Measurements from ENCODE around the gene LRRC36. TPM values are rescaled to one million over a fixed set of nuclear protein-coding genes. Genes with fewer than 3 reads are reported as not detected.

Gene LRRC36
- total and polyA plus RNA-seq, 2 experiments from 2014 or later, result 1.2 TPM; not detected in 1

- H3K9me2 ChIP-seq (ENCODE audit: insufficient read depth), result no peaks in the 10 kb centered on the region
- H3K27me3 ChIP-seq (ENCODE audit: insufficient read depth), result no peaks in the 10 kb centered on the region
- no peak overlapping the region for H3K4me3 ChIP-seq
- TF ChIP-seq, protein P1, sequence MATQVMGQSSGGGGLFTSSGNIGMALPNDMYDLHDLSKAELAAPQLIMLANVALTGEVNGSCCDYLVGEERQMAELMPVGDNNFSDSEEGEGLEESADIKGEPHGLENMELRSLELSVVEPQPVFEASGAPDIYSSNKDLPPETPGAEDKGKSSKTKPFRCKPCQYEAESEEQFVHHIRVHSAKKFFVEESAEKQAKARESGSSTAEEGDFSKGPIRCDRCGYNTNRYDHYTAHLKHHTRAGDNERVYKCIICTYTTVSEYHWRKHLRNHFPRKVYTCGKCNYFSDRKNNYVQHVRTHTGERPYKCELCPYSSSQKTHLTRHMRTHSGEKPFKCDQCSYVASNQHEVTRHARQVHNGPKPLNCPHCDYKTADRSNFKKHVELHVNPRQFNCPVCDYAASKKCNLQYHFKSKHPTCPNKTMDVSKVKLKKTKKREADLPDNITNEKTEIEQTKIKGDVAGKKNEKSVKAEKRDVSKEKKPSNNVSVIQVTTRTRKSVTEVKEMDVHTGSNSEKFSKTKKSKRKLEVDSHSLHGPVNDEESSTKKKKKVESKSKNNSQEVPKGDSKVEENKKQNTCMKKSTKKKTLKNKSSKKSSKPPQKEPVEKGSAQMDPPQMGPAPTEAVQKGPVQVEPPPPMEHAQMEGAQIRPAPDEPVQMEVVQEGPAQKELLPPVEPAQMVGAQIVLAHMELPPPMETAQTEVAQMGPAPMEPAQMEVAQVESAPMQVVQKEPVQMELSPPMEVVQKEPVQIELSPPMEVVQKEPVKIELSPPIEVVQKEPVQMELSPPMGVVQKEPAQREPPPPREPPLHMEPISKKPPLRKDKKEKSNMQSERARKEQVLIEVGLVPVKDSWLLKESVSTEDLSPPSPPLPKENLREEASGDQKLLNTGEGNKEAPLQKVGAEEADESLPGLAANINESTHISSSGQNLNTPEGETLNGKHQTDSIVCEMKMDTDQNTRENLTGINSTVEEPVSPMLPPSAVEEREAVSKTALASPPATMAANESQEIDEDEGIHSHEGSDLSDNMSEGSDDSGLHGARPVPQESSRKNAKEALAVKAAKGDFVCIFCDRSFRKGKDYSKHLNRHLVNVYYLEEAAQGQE (IDR thresholded peaks at IDR 0.05; ENCODE audit: unreplicated experiment), result no peak
- TF ChIP-seq JUNB (IDR thresholded peaks at IDR 0.05; ENCODE audit: unreplicated experiment) (no peak), CREB1 (CRISPR knock-in tag; IDR thresholded peaks at IDR 0.05; ENCODE audit: low read depth) (no peak), CTCF (conservative IDR thresholded peaks at IDR 0.05; ENCODE audit: low read depth in 2 of 2) (no peak), POLR2AphosphoS5 (IDR thresholded peaks at IDR 0.05; ENCODE audit: low read depth) (no peak), EZH2phosphoT487 (IDR thresholded peaks at IDR 0.05; ENCODE audit: unreplicated experiment) (no peak), ZNF462 (CRISPR knock-in tag; IDR thresholded peaks at IDR 0.05) (no peak), ZNF331 (CRISPR knock-in tag; IDR thresholded peaks at IDR 0.05; ENCODE audit: low read depth) (no peak), ZNF114 (CRISPR knock-in tag; IDR thresholded peaks at IDR 0.05) (no peak), STAT1 (IDR thresholded peaks at IDR 0.05; ENCODE audit: unreplicated experiment) (no peak), EZH2 (IDR thresholded peaks at IDR 0.05; ENCODE audit: low read depth, unreplicated experiment) (no peak), NANOG (IDR thresholded peaks at IDR 0.05; ENCODE audit: borderline replicate concordance) (no peak), ETS1 (IDR thresholded peaks at IDR 0.05) (no peak)
- no peak for ATAC-seq
- H4K20me1 ChIP-seq (replicated peaks; ENCODE audit: insufficient read depth), result no peaks in the 10 kb centered on the region; the same call in 1 of the 2 replicates
- H3K36me3 Mint-ChIP-seq (ENCODE audit: low read depth), result no peaks in the 10 kb centered on the region
- H3K4me2 ChIP-seq, result no peak overlapping the region
- no peaks in the 10 kb centered on the region for H3K79me2 ChIP-seq (replicated peaks; ENCODE audit: insufficient read depth)
- no peak overlapping the region for H2AFZ ChIP-seq
- H3K9me3 Mint-ChIP-seq, result no peaks in the 10 kb centered on the region
- H3K27me3 Mint-ChIP-seq (ENCODE audit: insufficient read depth, low read depth, poor library complexity), result peaks cover 18% of the 10 kb centered on the region
- no peak overlapping the region for H3K4me3 Mint-ChIP-seq
- no peaks in the 10 kb centered on the region for H3F3A ChIP-seq (replicated peaks; ENCODE audit: low read depth)
- H3K36me3 ChIP-seq (ENCODE audit: insufficient read depth), result no peaks in the 10 kb centered on the region
- no peak overlapping the region; the same call in 1 of the 2 replicates for H3K27ac Mint-ChIP-seq
- H3K4me1 ChIP-seq (ENCODE audit: insufficient read depth), result no peaks in the 10 kb centered on the region
- no peak overlapping the region for H3K27ac ChIP-seq (ENCODE audit: low read depth)
- DNase-seq (ENCODE audit: low spot score), result no peak
- H3K4me1 Mint-ChIP-seq, result no peaks in the 10 kb centered on the region
Measured at GRCh38 chr16:67302076-67302475, 24.5 kb upstream of the LRRC36 start.
